IPS DF 19.7 (cell line): ENCODE results near the gene CCDC187.

ENCODE experiments used
- DNase-seq: peaks from one replicate; pipeline ENCODE4 v3.0.0-alpha.2; 2013; ENCODE audit warnings: low read depth, low spot score

The CCDC187 gene

GRCh38 chr9:136312436-136312835, 8.5 kb upstream of the CCDC187 start:
- no peak for DNase-seq

DNA sequence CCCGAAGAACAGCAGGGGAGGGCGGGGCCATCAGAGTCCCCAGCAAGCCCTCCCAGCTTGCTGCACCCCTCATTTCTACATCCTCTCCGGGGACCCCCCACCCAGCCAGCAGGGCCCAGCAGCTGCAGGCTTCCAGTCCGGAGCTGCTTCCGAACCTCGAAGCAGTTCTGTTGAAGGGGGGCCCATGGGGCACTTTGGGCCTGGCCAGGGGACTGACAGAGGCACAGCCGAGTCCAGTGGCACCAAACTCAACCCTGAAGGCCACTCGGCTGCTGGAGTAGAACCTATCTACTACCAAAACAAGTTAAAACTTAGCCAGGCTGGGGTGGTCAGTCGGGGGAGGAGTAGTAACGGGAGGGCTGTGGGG, 8.1 kb upstream of the CCDC187 start:
- no peak for DNase-seq

GRCh38 chr9:136311051-136312008, 7.4 kb upstream of the CCDC187 start:
- no peak for DNase-seq

DNA sequence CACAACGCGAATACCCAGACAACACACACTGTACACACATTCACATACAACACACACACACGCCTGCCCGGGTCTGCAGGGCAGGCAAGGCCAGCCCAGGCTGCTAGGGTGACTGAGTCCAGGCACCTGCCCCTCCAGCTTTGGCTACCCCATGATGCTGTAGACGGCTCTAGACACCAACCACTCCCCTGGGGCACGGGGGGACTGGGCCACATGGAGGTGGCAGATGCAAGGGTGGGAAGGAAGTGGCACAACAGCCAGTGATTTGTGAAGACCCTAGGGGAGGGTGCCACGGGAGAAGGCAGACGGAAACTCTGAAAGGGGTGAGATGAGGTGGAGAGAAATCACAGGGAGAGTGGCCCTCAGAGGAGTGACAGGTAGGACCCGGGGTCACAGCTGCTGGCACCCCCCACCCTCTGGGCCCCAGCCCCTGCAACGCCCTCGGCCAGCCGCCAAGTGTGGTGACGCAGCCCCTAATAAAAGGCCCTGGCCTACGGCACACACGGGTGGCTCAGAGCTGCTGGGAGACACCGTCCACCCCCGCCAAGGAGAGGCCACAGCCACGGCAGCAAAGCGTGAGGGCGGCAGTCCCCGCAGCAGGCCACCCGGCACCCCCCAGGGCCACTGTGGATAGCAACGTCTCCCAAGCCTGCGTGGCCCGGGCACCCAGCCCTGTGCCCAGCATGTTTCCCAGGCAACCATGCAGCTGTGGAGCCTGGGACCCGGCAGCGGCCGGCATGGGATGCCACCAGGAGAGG, 6.6 kb upstream of the CCDC187 start:
- DNase-seq, result no peak

DNA sequence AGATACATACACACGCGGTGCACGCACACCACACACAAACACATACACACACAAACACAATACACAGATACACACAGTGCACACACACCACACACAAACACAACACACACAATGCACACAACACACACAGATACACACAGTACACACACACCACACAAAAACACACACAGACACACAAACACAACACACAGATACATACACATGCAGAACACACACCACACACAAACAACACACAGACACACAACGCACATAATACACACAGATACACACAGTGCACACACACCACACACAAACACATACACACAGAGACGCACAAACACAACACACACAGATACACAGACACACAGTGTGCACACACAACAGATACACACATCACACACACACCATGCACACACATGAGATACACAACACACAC, 5.9 kb upstream of the CCDC187 start:
- no peak for DNase-seq

- no peak for DNase-seq
Observed at GRCh38 chr9:136309101-136309801, 5.4 kb upstream of the CCDC187 start.

DNA sequence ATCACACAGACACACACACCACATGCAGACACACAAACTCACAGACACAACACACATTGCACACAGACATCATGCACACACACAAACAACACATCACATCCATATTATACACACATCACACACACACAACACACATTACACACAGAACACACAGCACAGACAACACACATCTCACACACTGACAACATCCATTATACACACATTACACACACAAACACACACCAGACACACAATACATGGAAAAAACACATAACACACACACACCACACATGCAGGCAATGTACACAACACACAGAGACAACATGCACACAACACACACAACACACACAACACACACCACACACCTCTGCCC, 4.8 kb upstream of the CCDC187 start:
- DNase-seq, result no peak

DNA sequence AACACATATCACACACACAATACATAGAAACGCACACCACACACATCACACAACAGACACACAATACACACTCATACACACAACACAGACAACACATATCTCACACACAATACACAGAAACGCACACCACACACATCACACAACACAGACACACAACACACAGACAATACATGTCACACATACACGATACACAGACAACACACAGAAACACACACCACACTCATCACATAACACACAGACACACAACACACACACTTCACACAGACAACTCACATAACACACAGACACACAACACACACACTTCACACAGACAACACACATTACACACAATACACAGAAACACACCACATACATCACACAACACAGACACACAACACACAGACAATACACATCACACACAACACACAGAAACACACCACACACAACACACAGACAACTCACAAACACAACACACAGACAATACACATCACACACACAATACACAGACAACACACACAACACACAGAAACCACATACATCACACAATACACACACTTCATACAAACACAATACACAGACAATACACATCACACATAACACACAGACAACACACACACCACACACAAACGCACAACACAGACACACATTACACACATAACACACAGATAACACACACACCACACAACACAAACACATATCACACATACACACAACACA, 4.3 kb upstream of the CCDC187 start:
- no peak for DNase-seq

GRCh38 chr9:136307215-136307750, 3.4 kb upstream of the CCDC187 start:
- DNase-seq, result no peak

DNA sequence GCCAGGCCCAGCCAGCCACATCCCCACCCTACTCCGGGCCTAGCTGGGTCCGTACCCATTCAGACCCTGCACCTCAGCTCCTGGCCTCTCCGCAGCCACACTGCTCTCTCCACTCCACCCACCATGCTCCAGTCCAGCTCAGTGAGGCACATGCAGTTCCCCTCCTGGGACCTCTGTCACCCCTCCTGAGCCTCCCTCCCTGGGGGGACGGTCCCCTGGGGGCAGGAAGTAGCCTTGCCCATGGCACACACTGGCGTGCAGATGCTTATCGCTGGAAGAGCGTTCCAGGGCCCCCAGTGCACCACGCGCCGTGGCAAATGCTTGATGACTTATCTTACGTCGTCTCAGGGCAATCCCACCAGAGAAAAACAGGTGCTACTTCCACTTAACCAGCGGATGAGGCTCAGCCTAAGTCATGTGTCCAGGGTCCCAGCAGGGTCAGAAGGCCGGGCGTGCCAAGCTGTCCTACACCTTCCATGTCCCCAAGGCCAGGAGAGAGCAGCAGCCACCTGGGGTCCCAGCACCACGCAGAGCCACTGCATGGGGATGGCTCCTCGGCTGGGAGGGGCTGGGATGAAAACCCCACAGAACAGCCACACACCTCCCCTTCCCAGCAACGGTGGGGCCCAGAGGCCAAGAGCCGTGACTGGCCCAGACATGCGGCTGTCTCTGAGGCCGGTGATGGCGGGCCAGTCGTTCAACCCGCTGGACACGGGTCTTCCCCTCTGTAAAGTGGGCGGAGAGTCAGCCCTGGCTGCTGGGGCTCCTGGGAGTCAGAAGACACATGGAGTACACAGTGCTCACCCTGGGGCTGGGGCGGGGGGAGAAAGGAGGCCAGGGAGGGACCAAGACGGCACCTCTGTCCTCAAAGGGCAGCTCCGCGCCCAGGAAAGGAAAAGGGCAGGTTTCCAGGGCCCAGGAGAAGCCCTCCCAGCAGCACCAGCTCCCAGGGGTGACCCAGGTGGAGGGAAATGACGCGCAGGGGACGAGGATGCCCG, 2.6 kb upstream of the CCDC187 start:
- DNase-seq, result no peak

GRCh38 chr9:136305804-136306203, 1.9 kb upstream of the CCDC187 start:
- DNase-seq, result no peak

DNA sequence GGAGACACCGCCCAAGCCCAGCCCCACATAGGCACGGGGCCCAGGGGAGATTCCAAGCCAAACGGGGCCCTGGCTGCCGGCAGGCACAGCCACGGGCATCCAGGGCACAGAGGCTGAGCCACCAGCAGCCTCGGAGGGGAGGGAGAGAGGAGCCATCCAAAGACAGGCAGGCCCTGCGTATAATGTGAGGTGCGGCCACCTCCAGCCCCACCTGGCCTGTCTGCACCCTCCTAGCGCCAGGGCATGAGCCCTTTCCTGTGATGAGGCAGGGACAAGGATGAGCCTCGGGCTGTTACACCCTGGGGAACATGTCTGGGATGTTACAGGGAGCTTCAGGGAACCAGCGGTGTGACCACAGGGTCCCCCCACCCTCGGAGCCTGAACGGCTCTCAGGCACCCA, 1.1 kb upstream of the CCDC187 start:
- DNase-seq, result no peak

GRCh38 chr9:136304456-136304855, 562 bp upstream of the CCDC187 start:
- no peak for DNase-seq

DNA sequence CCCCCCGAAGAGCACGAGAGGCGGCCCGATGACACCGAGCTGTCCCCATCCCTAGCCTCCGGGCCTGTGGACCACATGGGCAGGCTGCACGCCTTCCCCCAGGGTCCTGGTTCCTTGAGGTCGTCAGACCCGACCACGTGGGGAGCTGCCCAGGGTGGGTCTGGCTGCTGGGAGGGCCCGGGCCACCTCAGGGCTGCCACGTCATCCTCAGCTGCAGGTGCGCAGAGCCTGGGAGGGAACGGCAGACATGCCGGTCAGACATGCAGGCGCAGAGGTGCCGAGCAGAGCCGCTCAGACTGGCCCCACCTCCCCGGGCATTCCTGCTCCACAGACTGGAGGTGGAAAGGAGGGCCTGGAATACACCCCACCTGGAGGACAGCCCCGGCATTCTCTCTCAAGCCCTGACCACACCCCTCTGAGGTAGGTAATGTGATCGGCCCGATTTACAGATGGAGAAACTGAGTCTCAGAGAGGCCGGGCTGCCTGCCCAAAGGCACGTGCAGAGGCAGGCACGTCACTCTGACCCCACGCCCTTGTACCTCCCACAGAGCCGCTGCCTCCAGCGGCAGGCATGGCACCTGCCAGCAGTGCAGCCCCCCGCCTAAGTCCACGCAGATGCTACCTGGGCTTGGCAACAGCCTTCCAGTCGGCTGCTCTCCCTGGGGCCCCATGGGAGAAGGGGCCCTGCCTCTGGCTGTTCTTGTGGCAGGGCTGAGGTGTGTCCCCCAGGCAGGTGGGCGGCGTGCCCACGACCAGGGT, 649 bp downstream of the CCDC187 start:
- no peak for DNase-seq

GRCh38 chr9:136302527-136302926, 1.4 kb downstream of the CCDC187 start:
- no peak for DNase-seq

DNA sequence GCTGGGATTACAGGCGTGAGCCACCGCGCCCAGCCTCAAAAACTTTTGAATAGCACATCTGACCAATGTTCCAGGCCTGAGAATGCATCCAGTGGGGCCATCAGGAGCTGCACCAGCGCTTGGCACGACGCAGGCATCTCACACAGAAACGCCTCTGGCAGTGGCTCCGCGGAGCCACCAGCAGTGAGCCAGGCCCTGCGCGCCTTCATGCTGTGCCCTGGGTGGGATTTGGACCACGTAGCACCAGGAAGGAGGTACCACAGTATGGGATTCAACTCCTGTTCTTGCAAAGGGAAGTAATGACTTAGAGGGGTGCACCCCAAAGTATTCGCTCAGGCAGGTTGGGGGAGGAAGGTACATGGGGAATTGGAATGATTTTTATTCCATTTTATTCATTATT, 3.0 kb downstream of the CCDC187 start:
- no peak for DNase-seq

GRCh38 chr9:136300016-136300545, 3.8 kb downstream of the CCDC187 start:
- DNase-seq, result no peak

DNA sequence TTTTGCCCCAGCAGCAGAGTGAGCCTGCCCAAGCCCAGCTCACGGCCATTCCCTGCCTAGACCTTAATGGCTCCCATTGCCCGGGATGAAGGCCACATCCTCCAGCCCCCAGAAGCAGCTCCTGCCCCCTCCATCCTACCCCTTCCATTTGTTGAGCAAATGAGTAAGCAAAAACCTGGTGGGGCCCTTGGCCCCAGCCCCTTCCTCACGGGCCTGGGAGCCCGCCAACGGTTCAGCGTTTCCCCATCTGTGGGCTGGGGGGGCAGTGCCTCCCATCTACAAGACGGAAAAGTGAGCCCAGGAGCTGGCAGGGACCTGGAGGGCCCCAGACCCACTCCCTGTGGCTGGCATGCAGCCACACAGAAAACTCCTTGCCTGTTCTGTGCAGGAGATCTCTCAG, 4.4 kb downstream of the CCDC187 start:
- no peak for DNase-seq

DNA sequence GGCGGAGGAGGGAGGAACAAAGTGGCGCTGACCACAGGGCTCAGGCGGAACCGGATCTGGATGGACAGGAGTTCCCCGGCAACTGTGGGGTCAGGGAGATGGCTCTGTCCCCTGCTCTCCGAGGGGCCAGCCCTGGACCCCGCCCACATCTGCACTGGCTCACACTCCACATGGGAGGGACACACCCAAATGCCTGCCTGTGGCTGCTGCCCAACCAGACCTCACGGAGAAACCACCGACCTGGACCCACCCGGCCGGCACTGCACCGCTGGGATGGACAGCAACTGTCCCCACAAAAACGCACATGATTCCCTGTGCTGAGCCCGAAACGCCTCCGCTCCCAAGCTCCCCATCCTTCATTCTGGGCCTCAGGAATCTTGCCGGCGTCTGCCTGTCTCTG, 4.8 kb downstream of the CCDC187 start:
- DNase-seq, result no peak
